SK-N-SH (cell line): Measurements from ENCODE around the gene ST3GAL2.
A peak's percentile ranks its signal among the peaks of the same experiment; 100 is the strongest.

Experiments used
- CHD2 ChIP-seq: fragments of 150-350 bp; IDR thresholded peaks from 2 replicates; pipeline ENCODE4 v1.6.1; 2018; ENCODE audit warnings: low read length; ENCODE audit not compliant: partially characterized antibody
- EP300 ChIP-seq, 2 experiments: IDR thresholded peaks; 2 replicates each; pipeline versions ENCODE4 v1.4.0 to v1.6.1; 2012; ENCODE audit warnings: borderline replicate concordance in 1 of 2, low read depth in 1 of 2, low read length in 1 of 2
- FOXM1 ChIP-seq: IDR thresholded peaks from 2 replicates; pipeline ENCODE4 v1.4.0; 2012; ENCODE audit warnings: low read depth, mild to moderate bottlenecking
- GABPA ChIP-seq: IDR thresholded peaks from 2 replicates; pipeline ENCODE4 v1.4.0; 2012; ENCODE audit warnings: low read depth, mild to moderate bottlenecking
- POLR2AphosphoS5 ChIP-seq: IDR thresholded peaks from 2 replicates; pipeline ENCODE4 v1.6.1; 2012; ENCODE audit warnings: low read depth, low read length
- TAF1 ChIP-seq: IDR thresholded peaks from 2 replicates; pipeline ENCODE4 v1.6.1; 2012; ENCODE audit warnings: low read depth, mild to moderate bottlenecking, low read length, moderate library complexity, borderline replicate concordance
- TF ChIP-seq, protein P1 (sequence below): fragments of 200-600 bp; sonication (generic); IDR thresholded peaks from 2 replicates; pipeline ENCODE4 v1.6.1; 2017; ENCODE audit warnings: antibody characterized with exemption, mild to moderate bottlenecking, moderate library complexity

DNA sequence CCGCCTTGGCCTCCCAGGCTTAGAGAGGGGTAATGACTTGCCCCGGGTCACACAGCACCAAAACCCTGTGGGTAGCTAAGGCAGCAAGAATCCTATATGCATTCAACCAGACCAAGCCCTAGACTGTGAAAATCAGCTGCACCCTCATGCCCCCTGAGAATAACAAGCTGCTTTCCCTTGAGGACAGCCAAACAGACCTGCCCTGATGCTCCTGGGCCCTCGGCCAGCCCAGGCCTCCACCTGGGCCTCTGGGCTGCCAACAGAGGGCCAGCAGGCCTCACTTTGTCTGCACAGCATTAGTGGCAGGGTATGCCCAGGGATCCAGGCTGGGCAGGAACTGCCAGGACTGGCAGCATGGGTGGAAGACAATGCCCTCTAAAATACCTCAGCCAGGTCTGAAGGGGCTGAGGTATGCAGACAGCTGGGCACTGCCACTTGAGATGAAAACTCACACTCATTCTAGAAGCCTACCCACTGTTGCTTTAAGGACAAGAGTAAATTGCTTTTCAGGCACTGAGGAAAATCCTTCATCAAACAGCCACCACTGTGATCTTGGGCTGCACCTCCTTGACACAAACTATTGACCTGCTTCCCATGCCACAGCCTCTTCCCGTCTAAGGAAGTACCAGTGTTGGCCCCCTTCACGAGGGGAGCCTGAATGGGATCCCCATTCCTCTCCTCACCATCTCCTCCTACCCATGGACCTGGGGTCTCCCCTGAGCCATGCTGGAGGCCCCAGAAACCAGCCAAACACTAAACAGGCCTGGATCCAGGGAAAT lies 8.8 kb downstream of the ST3GAL2 start:
- TF ChIP-seq, protein P1, sequence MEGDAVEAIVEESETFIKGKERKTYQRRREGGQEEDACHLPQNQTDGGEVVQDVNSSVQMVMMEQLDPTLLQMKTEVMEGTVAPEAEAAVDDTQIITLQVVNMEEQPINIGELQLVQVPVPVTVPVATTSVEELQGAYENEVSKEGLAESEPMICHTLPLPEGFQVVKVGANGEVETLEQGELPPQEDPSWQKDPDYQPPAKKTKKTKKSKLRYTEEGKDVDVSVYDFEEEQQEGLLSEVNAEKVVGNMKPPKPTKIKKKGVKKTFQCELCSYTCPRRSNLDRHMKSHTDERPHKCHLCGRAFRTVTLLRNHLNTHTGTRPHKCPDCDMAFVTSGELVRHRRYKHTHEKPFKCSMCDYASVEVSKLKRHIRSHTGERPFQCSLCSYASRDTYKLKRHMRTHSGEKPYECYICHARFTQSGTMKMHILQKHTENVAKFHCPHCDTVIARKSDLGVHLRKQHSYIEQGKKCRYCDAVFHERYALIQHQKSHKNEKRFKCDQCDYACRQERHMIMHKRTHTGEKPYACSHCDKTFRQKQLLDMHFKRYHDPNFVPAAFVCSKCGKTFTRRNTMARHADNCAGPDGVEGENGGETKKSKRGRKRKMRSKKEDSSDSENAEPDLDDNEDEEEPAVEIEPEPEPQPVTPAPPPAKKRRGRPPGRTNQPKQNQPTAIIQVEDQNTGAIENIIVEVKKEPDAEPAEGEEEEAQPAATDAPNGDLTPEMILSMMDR, result no peak
- TF ChIP-seq CHD2 (no peak), GABPA (no peak), TAF1 (no peak), FOXM1 (no peak), EP300 (IDR thresholded peaks at IDR 0.05; ENCODE audit: borderline replicate concordance in 1 of 2, low read depth in 1 of 2, low read length in 1 of 2) (0 out of 4 replicates have a peak, but pooled peaks of 1 of the 2 experiments have one; percentile 29), POLR2AphosphoS5 (no peak)
